Spleen (tissue), 11 donors: ENCODE results near the gene PRDM5. TPM values are rescaled to one million over a fixed set of nuclear protein-coding genes. Genes with fewer than 3 reads are reported as not detected.

Experiments used
- DNase-seq: peaks from one replicate; pipeline ENCODE4 v3.0.0-alpha.2; 2020
- H3K27ac ChIP-seq, 8 donors: fragments of 200-600 bp; sonication (generic) in 7 of 8; 1 replicate in 4 of 8; 2 replicates in 4 of 8; pipeline versions ENCODE4 v1.5.0 to v1.8.0; 2016 to 2021; ENCODE audit warnings: inconsistent platforms in 4 of 8, mild to moderate bottlenecking in 4 of 8, moderate library complexity in 1 of 8
- H3K27me3 ChIP-seq, 7 donors: fragments of 200-600 bp; sonication (generic) in 6 of 7; replicated peaks in 1 of 7; 1 replicate in 4 of 7; 2 replicates in 3 of 7; pipeline versions ENCODE4 v1.5.0 to v1.8.0; 2016 to 2021; ENCODE audit warnings: inconsistent platforms in 3 of 7, mild to moderate bottlenecking in 1 of 7
- H3K36me3 ChIP-seq, 6 donors: fragments of 200-600 bp; sonication (generic) in 5 of 6; 1 replicate in 4 of 6; 2 replicates in 2 of 6; pipeline versions ENCODE4 v1.5.0 to v1.8.0; 2016 to 2021; ENCODE audit warnings: inconsistent platforms in 2 of 6
- H3K4me1 ChIP-seq, 6 donors: fragments of 200-600 bp; sonication (generic) in 5 of 6; 1 replicate in 3 of 6; 2 replicates in 3 of 6; pipeline versions ENCODE4 v1.5.0 to v1.8.0; 2016 to 2021; ENCODE audit warnings: inconsistent platforms in 3 of 6
- H3K4me3 ChIP-seq, 8 donors: fragments of 200-600 bp; sonication (generic) in 7 of 8; 1 replicate in 4 of 8; 2 replicates in 4 of 8; pipeline versions ENCODE4 v1.5.0 to v1.8.0; 2016 to 2021; ENCODE audit warnings: inconsistent platforms in 4 of 8, mild to moderate bottlenecking in 4 of 8, moderate library complexity in 2 of 8
- H3K9me3 ChIP-seq, 8 donors: fragments of 200-600 bp; sonication (generic) in 7 of 8; 1 replicate in 4 of 8; 2 replicates in 4 of 8; pipeline versions ENCODE4 v1.5.0 to v1.8.0; 2016 to 2021; ENCODE audit warnings: inconsistent platforms in 4 of 8
- CTCF ChIP-seq, 11 experiments: fragments of 200-600 bp in 7 of 11; fragments of 450-650 bp in 4 of 11; sonication (generic) in 4 of 11; IDR thresholded peaks in 8 of 11; conservative IDR thresholded peaks in 3 of 11; 1 replicate in 7 of 11; 2 replicates in 4 of 11; pipeline versions ENCODE4 v1.4.0 to v1.8.0; 2016 to 2021; ENCODE audit warnings: antibody characterized with exemption in 11 of 11, inconsistent platforms in 4 of 11, mild to moderate bottlenecking in 1 of 11
- POLR2A ChIP-seq, 3 donors: fragments of 450-650 bp; IDR thresholded peaks; one replicate each; pipeline ENCODE4 v1.5.1; 2017; ENCODE audit warnings: antibody characterized with exemption in 3 of 3, mild to moderate bottlenecking in 1 of 3
- POLR2AphosphoS5 ChIP-seq, 3 donors: sonication (generic); formaldehyde crosslinking; IDR thresholded peaks; one replicate each; pipeline ENCODE4 v1.5.1; 2017; ENCODE audit warnings: antibody characterized with exemption in 3 of 3
- WGBS, 5 donors: extraction: QIAGEN DNeasy Blood & Tissue Kit in 3 of 5; methylation state at CpG; one replicate each; pipeline versions ENCODE4 v1.1.5 to v1.1.7; 2013 to 2018; 5-methylcytosine and 5-hydroxymethylcytosine counted together
- intact Hi-C: fragments of 100-400 bp; cut with DNase I; formaldehyde crosslinking; loops from one replicate; pipeline ENCODE4 v1.15.0; 2023; ENCODE audit warnings: low total_unique reads
- polyA plus RNA-seq, 3 donors: library from polyadenylated mRNA; stranded (reverse); fragments of 200-250 nt; gene quantifications; one replicate each; pipeline ENCODE4 v1.2.1, GENCODE V29; 2013
- total RNA-seq, 7 donors: library from RNA; depleted of rRNA in 3 of 7; stranded (reverse); fragments of >200 nt in 3 of 7; fragmentation: NEBNext Ultra II Directional in 4 of 7; extraction: Animal tissue kit (Norgen Biotek cat#: 25700) in 4 of 7; gene quantifications; one replicate each; pipeline versions ENCODE4 v1.1.0 to v1.2.1, GENCODE V29; 2016 to 2021
- donor health status: healthy with polysubstance abuse.
- donor health status: DM: no; HTN: no; CAD: no; lungs with moderate emphysema.
- donor health status: DM: no; HTN: no; CAD: no.
- donor health status: Bipolar disorder and iron deficiency.
- donor health status: healthy.
- donor health status: DM: no; HTN: no; CAD: no.
- donor health status: DM: yes; HTN: yes; CAD: no.

The PRDM5 gene
- total and polyA plus RNA-seq, 10 donors = 0.50 to 14.5 (median 7.6) TPM

DNA sequence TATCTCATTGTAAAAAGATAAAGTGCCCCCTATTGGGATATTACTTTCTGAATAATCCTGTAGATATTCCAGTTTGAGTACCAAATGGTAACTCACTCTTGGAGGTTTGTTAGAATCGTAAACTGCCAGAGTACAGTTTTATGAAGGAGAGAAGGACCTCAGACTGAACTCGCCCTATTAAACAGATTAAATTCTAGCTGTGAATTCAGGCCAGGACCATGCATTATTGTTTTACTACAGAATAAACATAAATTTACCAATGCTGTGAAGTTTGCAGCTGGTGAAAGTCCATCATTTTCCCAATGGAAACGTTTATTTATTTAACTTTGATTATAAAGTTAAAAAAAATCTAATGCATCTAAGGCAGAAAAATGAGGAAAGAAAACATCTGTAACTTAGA lies 20.2 kb upstream of the PRDM5 start:
- H3K36me3 ChIP-seq = no peaks in the 10 kb centered on the region
- 72 to 84% (median 82%) methylated on average over 3 of the region's 3 CpGs for WGBS, 5 donors
- no peaks in the 10 kb centered on the region for H3K27me3 ChIP-seq
- H3K9me3 ChIP-seq = peaks cover 0 to 15% (median 6%) of the 10 kb centered on the region in 8 donors
- intact Hi-C loops = no loop called here
- H3K4me3 ChIP-seq = no peak overlapping the region
- TF ChIP-seq CTCF (IDR thresholded peaks at IDR 0.05 in 8 of 11, conservative IDR thresholded peaks at IDR 0.05 in 3 of 11) = no peak
- TF ChIP-seq POLR2A (IDR thresholded peaks at IDR 0.05) = no peak
- TF ChIP-seq POLR2AphosphoS5 (IDR thresholded peaks at IDR 0.05) = no peak
- H3K27ac ChIP-seq = no peak overlapping the region
- no peaks in the 10 kb centered on the region for H3K4me1 ChIP-seq
- no peak for DNase-seq

DNA sequence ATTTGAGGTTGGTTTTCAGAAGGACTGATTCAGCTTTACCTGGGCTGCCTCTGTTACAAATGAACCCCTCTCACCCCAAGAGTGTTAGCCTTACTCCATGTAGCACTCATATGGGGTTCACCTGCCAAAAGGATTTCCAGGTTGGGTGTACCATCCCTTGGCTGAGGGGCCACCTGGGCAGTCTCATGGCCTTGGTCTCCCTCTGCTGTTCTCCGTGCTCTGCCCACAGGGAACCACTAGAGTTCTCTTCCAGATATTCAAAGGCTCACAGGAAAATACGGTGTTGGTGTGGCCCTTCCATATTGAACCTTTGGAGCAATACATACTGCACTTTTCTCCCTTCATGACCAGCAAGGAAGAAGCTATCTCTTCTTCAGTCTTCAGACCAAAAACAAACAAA lies 18.0 kb upstream of the PRDM5 start:
- 77 to 92% (median 80%) methylated on average over 2 of the region's 2 CpGs for WGBS, 5 donors
- Histone ChIP-seq H3K27ac (no peak overlapping the region), H3K4me1 (no peaks in the 10 kb centered on the region), H3K27me3 (peaks cover 0 to under 1% (median 0%) of the 10 kb centered on the region in 7 donors), H3K9me3 (peaks cover 0 to 3% (median 0%) of the 10 kb centered on the region in 8 donors), H3K36me3 (no peaks in the 10 kb centered on the region), H3K4me3 (no peak overlapping the region)
- no peak for TF ChIP-seq POLR2AphosphoS5 (IDR thresholded peaks at IDR 0.05)
- TF ChIP-seq CTCF (IDR thresholded peaks at IDR 0.05 in 8 of 11, conservative IDR thresholded peaks at IDR 0.05 in 3 of 11) = no peak
- no peak for TF ChIP-seq POLR2A (IDR thresholded peaks at IDR 0.05)
- DNase-seq = no peak
- intact Hi-C loops = no loop called here

DNA sequence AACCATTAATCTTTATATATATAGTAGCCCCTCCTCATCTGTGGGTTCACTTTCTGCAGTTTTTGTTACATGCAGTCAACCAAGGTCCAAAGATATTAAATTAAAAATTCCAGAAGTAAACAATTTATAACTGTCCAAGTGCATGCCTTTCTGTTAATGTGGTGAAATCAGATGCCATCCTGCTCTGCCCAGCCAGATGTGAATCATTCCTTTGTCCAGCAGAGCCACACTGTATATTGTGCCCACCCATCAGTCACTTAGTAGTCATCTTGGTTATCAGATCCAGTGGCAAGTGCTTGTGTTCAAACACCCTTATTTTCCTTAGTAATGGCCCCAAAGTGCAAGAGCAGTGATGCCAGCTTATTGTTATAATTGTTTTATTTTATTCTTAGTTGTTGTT lies 17.2 kb upstream of the PRDM5 start:
- H3K4me3 ChIP-seq = no peak overlapping the region
- DNase-seq = no peak
- peaks cover 0 to 6% (median 0%) of the 10 kb centered on the region in 7 donors for H3K27me3 ChIP-seq
- H3K4me1 ChIP-seq = no peaks in the 10 kb centered on the region
- H3K36me3 ChIP-seq = no peaks in the 10 kb centered on the region
- intact Hi-C loops = no loop called here
- H3K9me3 ChIP-seq = peaks cover 0 to 1% (median 0%) of the 10 kb centered on the region in 8 donors
- no peak overlapping the region for H3K27ac ChIP-seq
- TF ChIP-seq POLR2A (IDR thresholded peaks at IDR 0.05) (no peak), CTCF (IDR thresholded peaks at IDR 0.05 in 8 of 11, conservative IDR thresholded peaks at IDR 0.05 in 3 of 11) (no peak), POLR2AphosphoS5 (IDR thresholded peaks at IDR 0.05) (no peak)

DNA sequence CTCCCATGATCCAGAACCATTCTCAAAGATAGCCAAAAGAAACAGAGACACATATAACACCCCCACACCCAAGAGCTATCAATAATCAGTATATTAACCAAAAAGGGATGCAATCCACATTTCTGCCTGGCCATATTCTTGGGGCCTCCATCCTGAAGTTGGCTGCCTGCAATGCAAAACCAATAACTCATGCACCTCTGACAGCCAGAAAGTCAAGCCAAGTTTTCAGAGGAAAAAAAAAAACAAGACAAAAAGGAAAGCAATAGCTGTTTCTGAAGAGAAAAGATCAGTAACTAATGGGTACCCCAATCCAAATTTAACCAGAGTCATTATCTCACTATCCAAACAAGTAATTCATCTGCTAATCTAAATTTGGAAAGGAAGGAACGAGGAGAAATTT lies 7.3 kb upstream of the PRDM5 start:
- Histone ChIP-seq H3K4me3 (no peak overlapping the region), H3K9me3 (no peaks in the 10 kb centered on the region), H3K36me3 (no peaks in the 10 kb centered on the region), H3K27me3 (peaks cover 0 to 13% (median 0%) of the 10 kb centered on the region in 7 donors), H3K27ac (no peak overlapping the region), H3K4me1 (no peaks in the 10 kb centered on the region)
- DNase-seq = no peak
- 40 to 77% (median 71%) methylated on average over 1 of the region's 1 CpG for WGBS, 5 donors
- no peak for TF ChIP-seq POLR2AphosphoS5 (IDR thresholded peaks at IDR 0.05)
- no peak for TF ChIP-seq CTCF (IDR thresholded peaks at IDR 0.05 in 8 of 11, conservative IDR thresholded peaks at IDR 0.05 in 3 of 11)
- TF ChIP-seq POLR2A (IDR thresholded peaks at IDR 0.05) = no peak
- intact Hi-C loops = no loop called here
